CD14-positive monocyte (primary cell): ENCODE measurements around the gene WDR35. TPM values are rescaled to one million over a fixed set of nuclear protein-coding genes. Genes with fewer than 3 reads are reported as not detected.

Source experiments
- DNase-seq, 3 donors: peaks; one replicate each; pipeline ENCODE4 v3.0.0-alpha.2; 2011 to 2022
- H2AFZ ChIP-seq: 2 replicates; pipeline ENCODE4 v1.6.0; 2012; ENCODE audit warnings: mild to moderate bottlenecking, low read depth, low read length, inconsistent platforms; ENCODE audit not compliant: insufficient read depth, poor library complexity, severe bottlenecking
- H3K27ac ChIP-seq, 2 donors: 1 replicate in 1 of 2; 2 replicates in 1 of 2; pipeline ENCODE4 v1.5.1; 2012 to 2013; ENCODE audit warnings: low read length in 2 of 2, control low read depth in 1 of 2, inconsistent platforms in 1 of 2, low read depth in 1 of 2, mild to moderate bottlenecking in 1 of 2
- H3K27me3 ChIP-seq, 2 donors: one replicate each; pipeline versions ENCODE4 v1.6.0 to v1.6.1; 2011 to 2013; ENCODE audit warnings: low read length in 2 of 2; ENCODE audit not compliant: control insufficient read depth in 2 of 2, insufficient read depth in 2 of 2
- H3K36me3 ChIP-seq, 2 donors: replicated peaks in 1 of 2; 1 replicate in 1 of 2; 2 replicates in 1 of 2; pipeline versions ENCODE4 v1.5.1 to v1.6.1; 2012 to 2013; ENCODE audit warnings: low read length in 2 of 2, control low read depth in 1 of 2, inconsistent platforms in 1 of 2, mild to moderate bottlenecking in 1 of 2; ENCODE audit not compliant: insufficient read depth in 2 of 2, control insufficient read depth in 1 of 2
- H3K4me1 ChIP-seq, 2 donors: 1 replicate in 1 of 2; 2 replicates in 1 of 2; pipeline versions ENCODE4 v1.5.1 to v1.6.1; 2012 to 2013; ENCODE audit warnings: low read length in 2 of 2, control low read depth in 1 of 2, inconsistent platforms in 1 of 2, mild to moderate bottlenecking in 1 of 2, moderate library complexity in 1 of 2; ENCODE audit not compliant: insufficient read depth in 2 of 2, control insufficient read depth in 1 of 2
- H3K4me2 ChIP-seq: replicated peaks from 2 replicates; pipeline ENCODE3; 2012; ENCODE audit warnings: low read length, moderate library complexity, mild to moderate bottlenecking; ENCODE audit not compliant: poor library complexity, severe bottlenecking; ENCODE audit errors: extremely low read depth
- H3K4me3 ChIP-seq, 3 experiments: fragments of 200-600 bp in 1 of 3; sonication (generic) in 1 of 3; replicated peaks in 1 of 3; 1 replicate in 2 of 3; 2 replicates in 1 of 3; pipeline ENCODE4 v1.5.1; 2011 to 2013; ENCODE audit warnings: low read length in 3 of 3, mild to moderate bottlenecking in 3 of 3, control low read depth in 2 of 3, low read depth in 2 of 3, inconsistent platforms in 1 of 3, moderate library complexity in 1 of 3
- H3K79me2 ChIP-seq: 2 replicates; pipeline ENCODE4 v1.6.0; 2012; ENCODE audit warnings: mild to moderate bottlenecking, control low read depth, inconsistent platforms, low read length, moderate library complexity; ENCODE audit not compliant: insufficient read depth
- H3K9ac ChIP-seq: 2 replicates; pipeline ENCODE4 v1.6.0; 2017; ENCODE audit warnings: low read length, mild to moderate bottlenecking; ENCODE audit not compliant: insufficient read depth, poor library complexity, severe bottlenecking
- H3K9me3 ChIP-seq, 2 donors: replicated peaks in 1 of 2; 1 replicate in 1 of 2; 2 replicates in 1 of 2; pipeline versions ENCODE4 v1.5.1 to v1.6.1; 2012 to 2013; ENCODE audit warnings: low read length in 2 of 2, control low read depth in 1 of 2; ENCODE audit not compliant: control insufficient read depth in 1 of 2, insufficient read depth in 1 of 2
- H4K20me1 ChIP-seq: 2 replicates; pipeline ENCODE4 v1.6.0; 2012; ENCODE audit warnings: mild to moderate bottlenecking, low read length, control low read depth, moderate library complexity; ENCODE audit not compliant: insufficient read depth
- H3K27ac Mint-ChIP-seq, 7 donors: one replicate each; pipeline ENCODE4 v1.8.0; 2020; ENCODE audit warnings: mild to moderate bottlenecking in 7 of 7, mixed read lengths in 7 of 7, moderate library complexity in 6 of 7, inconsistent platforms in 2 of 7
- H3K27me3 Mint-ChIP-seq, 3 donors: one replicate each; pipeline ENCODE4 v1.8.0; 2021 to 2022; ENCODE audit warnings: low read depth in 3 of 3, mild to moderate bottlenecking in 3 of 3, mixed read lengths in 3 of 3, moderate library complexity in 3 of 3, inconsistent platforms in 1 of 3
- H3K36me3 Mint-ChIP-seq, 2 donors: one replicate each; pipeline ENCODE4 v1.8.0; 2020; ENCODE audit warnings: mixed read lengths in 2 of 2, inconsistent platforms in 1 of 2, mild to moderate bottlenecking in 1 of 2
- H3K4me1 Mint-ChIP-seq: one replicate; pipeline ENCODE4 v1.8.0; 2020; ENCODE audit warnings: mild to moderate bottlenecking, mixed read lengths
- H3K4me3 Mint-ChIP-seq, 2 donors: one replicate each; pipeline ENCODE4 v1.8.0; 2020; ENCODE audit warnings: mild to moderate bottlenecking in 2 of 2, mixed read lengths in 2 of 2, moderate library complexity in 1 of 2
- H3K9me3 Mint-ChIP-seq, 7 donors: one replicate each; pipeline ENCODE4 v1.8.0; 2020 to 2022; ENCODE audit warnings: mixed read lengths in 7 of 7, mild to moderate bottlenecking in 6 of 7, moderate library complexity in 6 of 7, inconsistent platforms in 2 of 7
- WGBS: methylation state at CpG from one replicate; pipeline ENCODE4 v1.1.5; 2013; ENCODE audit warnings: missing lambda C conversion rate; ENCODE audit not compliant: insufficient coverage; 5-methylcytosine and 5-hydroxymethylcytosine counted together
- intact Hi-C, 2 donors: fragments of 100-400 bp; cut with micrococcal nuclease; formaldehyde crosslinking; loops; one replicate each; pipeline versions ENCODE4 v1.15.0 to v1.15.1; 2023
- polyA plus RNA-seq, 3 donors: library from polyadenylated mRNA; depleted of rRNA in 1 of 3; unstranded in 2 of 3; stranded (reverse) in 1 of 3; fragments of 300-500 nt in 2 of 3; fragments of >200 nt in 1 of 3; fragmentation: Illumina TruSeq in 2 of 3; gene quantifications; 1 replicate in 2 of 3; 2 replicates in 1 of 3; pipeline ENCODE4 v1.2.3, GENCODE V29; 2012 to 2021
- TF ChIP-seq, protein P1 (sequence below): fragments of 200-600 bp; IDR thresholded peaks from one replicate; pipeline ENCODE4 v1.8.0; 2022; ENCODE audit warnings: antibody characterized with exemption, mild to moderate bottlenecking

Gene WDR35
- polyA plus RNA-seq, 3 donors, result 0.28 to 1.0 (median 0.67) TPM

DNA sequence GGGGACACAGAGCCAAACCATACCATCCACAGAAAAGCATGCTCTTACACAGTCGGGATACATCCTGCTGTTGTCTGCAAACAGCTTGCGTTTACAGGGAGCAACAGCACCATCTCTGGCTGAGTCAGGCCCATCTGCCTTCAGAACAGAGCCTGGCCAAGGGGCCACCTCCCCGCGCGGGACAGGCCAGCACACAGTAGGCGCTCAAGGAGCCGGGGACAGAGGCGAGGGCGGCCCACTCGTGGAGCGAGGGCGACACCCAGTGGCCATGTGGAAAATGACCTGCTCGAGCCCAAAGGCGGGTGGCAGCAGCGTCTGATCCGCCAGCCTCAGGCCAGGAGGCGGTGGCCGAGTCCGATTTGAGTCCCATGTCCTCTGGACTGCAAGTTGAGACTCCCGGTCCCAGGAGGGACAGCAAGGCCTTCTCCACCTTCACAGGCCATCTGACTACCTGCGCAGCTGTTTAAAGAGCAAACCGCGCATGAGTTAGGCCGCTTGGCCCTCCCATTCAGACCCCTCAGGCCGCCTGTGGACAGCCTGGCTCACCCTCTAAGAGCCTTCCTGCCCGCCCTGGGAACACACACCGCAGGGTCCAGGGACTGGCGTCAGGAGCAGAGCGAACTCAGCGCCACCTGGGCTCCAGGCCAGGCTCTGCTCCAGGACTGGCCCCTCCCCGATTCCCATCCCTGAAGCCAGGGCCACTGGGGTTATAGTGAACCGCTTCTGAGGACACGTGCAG lies 126.4 kb downstream of the WDR35 start:
- Mint-ChIP-seq H3K36me3 (no peaks in the 10 kb centered on the region), H3K4me1 (peaks cover 9% of the 10 kb centered on the region), H3K27me3 (peaks cover 11 to 19% (median 14%) of the 10 kb centered on the region in 3 donors), H3K9me3 (peaks cover 0 to 2% (median 0%) of the 10 kb centered on the region in 7 donors), H3K4me3 (no peak overlapping the region), H3K27ac (no peak overlapping the region)
- H3K79me2 ChIP-seq, result no peaks in the 10 kb centered on the region
- WGBS, result 22% methylated on average over 33 of the region's 33 CpGs
- H3K9me3 ChIP-seq, result no peaks in the 10 kb centered on the region
- no peak overlapping the region for H3K9ac ChIP-seq
- intact Hi-C loops, result loop anchor here (2.0 to 5.0 kb wide), 3 partner anchors 1111 to 1476 kb away; no protein-coding TSS in a partner anchor
- H3K36me3 ChIP-seq, result no peaks in the 10 kb centered on the region
- H2AFZ ChIP-seq, result peak overlapping the region; percentile 69
- peak; percentile 54 to 67 (median 67) for DNase-seq
- H3K4me3 ChIP-seq, result no peak overlapping the region
- peaks cover 7 to 12% of the 10 kb centered on the region in 2 donors for H3K4me1 ChIP-seq
- TF ChIP-seq, protein P1, sequence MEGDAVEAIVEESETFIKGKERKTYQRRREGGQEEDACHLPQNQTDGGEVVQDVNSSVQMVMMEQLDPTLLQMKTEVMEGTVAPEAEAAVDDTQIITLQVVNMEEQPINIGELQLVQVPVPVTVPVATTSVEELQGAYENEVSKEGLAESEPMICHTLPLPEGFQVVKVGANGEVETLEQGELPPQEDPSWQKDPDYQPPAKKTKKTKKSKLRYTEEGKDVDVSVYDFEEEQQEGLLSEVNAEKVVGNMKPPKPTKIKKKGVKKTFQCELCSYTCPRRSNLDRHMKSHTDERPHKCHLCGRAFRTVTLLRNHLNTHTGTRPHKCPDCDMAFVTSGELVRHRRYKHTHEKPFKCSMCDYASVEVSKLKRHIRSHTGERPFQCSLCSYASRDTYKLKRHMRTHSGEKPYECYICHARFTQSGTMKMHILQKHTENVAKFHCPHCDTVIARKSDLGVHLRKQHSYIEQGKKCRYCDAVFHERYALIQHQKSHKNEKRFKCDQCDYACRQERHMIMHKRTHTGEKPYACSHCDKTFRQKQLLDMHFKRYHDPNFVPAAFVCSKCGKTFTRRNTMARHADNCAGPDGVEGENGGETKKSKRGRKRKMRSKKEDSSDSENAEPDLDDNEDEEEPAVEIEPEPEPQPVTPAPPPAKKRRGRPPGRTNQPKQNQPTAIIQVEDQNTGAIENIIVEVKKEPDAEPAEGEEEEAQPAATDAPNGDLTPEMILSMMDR, result peak; percentile 98
- H3K27ac ChIP-seq, result no peak overlapping the region
- no peaks in the 10 kb centered on the region for H4K20me1 ChIP-seq
- peaks cover 0 to 2% of the 10 kb centered on the region in 2 donors for H3K27me3 ChIP-seq
- H3K4me2 ChIP-seq, result no peak overlapping the region

DNA sequence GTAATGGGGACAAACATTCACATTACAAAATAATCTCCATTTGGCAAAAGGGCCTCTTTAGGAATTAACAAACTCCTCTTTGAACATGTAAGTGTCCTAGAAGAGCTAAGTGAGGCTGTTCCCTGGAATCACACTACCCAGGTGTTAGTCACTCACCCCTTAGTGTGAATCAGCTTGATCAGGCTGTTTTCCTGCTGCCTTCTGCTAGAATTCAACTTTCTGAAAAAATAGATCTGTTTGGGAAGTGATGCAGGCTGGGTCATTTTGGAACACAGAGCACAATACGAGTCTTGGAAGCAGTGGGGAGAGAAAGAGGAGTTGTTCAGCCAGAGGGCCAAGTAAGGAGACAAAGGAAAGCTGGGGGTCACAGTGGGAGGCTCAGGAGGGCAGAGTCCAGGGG lies 128.1 kb downstream of the WDR35 start:
- intact Hi-C loops, result loop anchor here (2.0 to 5.0 kb wide), 3 partner anchors 1110 to 1475 kb away; no protein-coding TSS in a partner anchor
- Mint-ChIP-seq H3K36me3 (no peaks in the 10 kb centered on the region), H3K27ac (no peak overlapping the region), H3K4me1 (peaks cover 5% of the 10 kb centered on the region), H3K9me3 (peaks cover 0 to 2% (median 0%) of the 10 kb centered on the region in 7 donors), H3K4me3 (no peak overlapping the region), H3K27me3 (peaks cover 6 to 22% (median 10%) of the 10 kb centered on the region in 3 donors)
- Histone ChIP-seq H3K4me2 (no peak overlapping the region), H3K27ac (no peak overlapping the region), H3K36me3 (no peaks in the 10 kb centered on the region), H4K20me1 (no peaks in the 10 kb centered on the region), H2AFZ (no peak overlapping the region), H3K9me3 (no peaks in the 10 kb centered on the region), H3K4me1 (peaks cover 3 to 8% of the 10 kb centered on the region in 2 donors), H3K9ac (no peak overlapping the region), H3K27me3 (no peaks in the 10 kb centered on the region), H3K4me3 (no peak overlapping the region), H3K79me2 (no peaks in the 10 kb centered on the region)
- TF ChIP-seq, protein P1, result no peak
- 86% methylated on average over 1 of the region's 1 CpG for WGBS
- DNase-seq, result no peak

Other genes with a start within 250 kb of the WDR35 start
- gene TTC32, start 88.1 kb downstream of the WDR35 start, polyA plus RNA-seq, result 10 to 100 TPM; 17.6 to 27.7 (median 20.1) TPM
- gene MATN3, start 22.6 kb upstream of the WDR35 start, polyA plus RNA-seq, result not detected
- gene LAPTM4A, start 61.5 kb upstream of the WDR35 start, polyA plus RNA-seq, result 100 to 1,000 TPM; 182 to 442 (median 421) TPM
- not detected for gene SDC1, start 235.0 kb upstream of the WDR35 start, polyA plus RNA-seq